Fibroblast of skin of right biceps (primary cell): ENCODE measurements around the gene SORBS2.

Experiments
- DNase-seq: peaks from one replicate; pipeline ENCODE4 v3.0.0-alpha.2; 2013

SORBS2 gene, protein sequence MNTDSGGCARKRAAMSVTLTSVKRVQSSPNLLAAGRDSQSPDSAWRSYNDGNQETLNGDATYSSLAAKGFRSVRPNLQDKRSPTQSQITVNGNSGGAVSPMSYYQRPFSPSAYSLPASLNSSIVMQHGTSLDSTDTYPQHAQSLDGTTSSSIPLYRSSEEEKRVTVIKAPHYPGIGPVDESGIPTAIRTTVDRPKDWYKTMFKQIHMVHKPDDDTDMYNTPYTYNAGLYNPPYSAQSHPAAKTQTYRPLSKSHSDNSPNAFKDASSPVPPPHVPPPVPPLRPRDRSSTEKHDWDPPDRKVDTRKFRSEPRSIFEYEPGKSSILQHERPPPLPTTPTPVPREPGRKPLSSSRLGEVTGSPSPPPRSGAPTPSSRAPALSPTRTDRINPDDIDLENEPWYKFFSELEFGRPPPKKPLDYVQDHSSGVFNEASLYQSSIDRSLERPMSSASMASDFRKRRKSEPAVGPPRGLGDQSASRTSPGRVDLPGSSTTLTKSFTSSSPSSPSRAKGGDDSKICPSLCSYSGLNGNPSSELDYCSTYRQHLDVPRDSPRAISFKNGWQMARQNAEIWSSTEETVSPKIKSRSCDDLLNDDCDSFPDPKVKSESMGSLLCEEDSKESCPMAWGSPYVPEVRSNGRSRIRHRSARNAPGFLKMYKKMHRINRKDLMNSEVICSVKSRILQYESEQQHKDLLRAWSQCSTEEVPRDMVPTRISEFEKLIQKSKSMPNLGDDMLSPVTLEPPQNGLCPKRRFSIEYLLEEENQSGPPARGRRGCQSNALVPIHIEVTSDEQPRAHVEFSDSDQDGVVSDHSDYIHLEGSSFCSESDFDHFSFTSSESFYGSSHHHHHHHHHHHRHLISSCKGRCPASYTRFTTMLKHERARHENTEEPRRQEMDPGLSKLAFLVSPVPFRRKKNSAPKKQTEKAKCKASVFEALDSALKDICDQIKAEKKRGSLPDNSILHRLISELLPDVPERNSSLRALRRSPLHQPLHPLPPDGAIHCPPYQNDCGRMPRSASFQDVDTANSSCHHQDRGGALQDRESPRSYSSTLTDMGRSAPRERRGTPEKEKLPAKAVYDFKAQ (N-terminal part only)

GRCh38 chr4:185811509-185812364, at the start of gene SORBS2:
Gene SORBS2, minus strand, starts transcription at chr4:185812194. Its CDS starts 121,623 bp downstream, at chr4:185690571.
- peak; percentile 45 for DNase-seq

DNA sequence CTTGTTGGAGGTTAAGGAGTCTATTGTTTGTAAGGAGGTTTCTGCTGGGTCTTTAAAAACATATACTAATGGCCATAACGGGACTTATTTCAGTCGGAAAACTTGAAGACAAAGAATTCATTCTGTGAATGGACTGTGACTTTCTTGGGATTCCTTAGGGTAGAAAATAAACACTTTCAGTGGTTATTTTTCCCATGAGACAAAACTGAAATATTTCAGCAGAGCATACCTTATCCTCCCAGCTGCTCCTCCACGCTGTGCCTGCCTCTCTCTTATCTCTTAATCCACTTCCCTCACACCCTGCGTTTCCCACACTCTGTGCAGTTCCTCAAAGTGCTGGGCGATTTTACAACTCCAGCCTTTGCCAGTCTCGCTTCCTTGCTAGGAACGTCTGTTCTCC, 47.1 kb upstream of the SORBS2 start:
- no peak for DNase-seq

DNA sequence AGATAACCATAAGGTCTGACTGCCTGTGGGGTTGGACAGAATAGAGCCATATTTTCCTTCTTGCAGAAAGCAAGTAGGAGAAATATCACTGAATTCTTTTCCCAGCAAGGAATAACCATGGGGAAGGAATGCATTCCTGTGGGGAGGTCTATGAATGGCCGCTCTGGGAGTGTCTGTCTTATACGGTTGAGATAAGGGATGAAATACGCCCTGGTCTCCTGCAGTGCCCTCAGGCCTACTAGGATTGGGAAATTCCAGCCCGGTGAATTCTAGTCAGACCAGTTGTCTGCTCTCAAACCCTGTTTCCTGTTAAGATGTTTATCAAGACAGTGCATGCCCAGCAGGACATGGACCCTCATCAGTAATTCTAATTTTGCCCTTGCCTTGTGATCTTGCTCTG, 45.6 kb upstream of the SORBS2 start:
- peak; percentile 39 for DNase-seq

DNA sequence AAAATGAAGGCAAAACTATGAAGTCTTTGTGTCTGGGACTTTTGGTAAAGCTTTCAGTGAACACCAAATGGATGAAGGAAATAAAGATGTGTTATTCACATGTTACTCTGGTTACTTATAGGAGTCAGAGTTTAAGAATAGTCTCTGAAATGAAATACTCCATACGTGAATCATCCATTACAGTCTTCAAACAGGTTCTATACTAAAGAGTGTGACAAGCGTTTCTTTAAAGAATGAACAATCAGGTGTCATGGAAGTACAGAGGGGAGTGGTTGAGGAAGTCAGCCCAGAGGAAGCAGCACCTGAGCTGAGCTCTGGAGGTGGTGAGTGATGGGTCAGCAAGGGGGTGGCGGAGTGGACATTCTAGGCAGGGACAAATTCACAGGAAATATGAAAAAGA, 41.8 kb upstream of the SORBS2 start:
- DNase-seq, result peak; percentile 23

DNA sequence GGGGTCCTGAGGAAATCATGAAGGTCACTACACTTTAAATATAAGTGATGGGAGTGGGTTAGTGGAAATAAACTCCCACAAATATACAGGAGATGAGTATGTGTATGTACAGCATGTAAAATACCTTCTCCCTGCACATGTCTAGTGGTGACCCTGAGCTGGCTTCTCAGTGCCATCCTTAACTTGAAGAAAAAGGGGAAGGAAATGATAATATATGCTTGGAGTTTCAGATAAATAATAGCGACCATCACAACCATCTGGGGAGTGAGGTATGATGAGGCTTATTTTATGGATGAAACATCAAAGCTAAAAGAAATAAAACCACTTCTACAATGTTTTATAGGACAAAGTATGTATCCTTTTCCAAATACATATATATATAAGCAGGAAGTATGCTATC, 41.0 kb upstream of the SORBS2 start:
- no peak for DNase-seq

DNA sequence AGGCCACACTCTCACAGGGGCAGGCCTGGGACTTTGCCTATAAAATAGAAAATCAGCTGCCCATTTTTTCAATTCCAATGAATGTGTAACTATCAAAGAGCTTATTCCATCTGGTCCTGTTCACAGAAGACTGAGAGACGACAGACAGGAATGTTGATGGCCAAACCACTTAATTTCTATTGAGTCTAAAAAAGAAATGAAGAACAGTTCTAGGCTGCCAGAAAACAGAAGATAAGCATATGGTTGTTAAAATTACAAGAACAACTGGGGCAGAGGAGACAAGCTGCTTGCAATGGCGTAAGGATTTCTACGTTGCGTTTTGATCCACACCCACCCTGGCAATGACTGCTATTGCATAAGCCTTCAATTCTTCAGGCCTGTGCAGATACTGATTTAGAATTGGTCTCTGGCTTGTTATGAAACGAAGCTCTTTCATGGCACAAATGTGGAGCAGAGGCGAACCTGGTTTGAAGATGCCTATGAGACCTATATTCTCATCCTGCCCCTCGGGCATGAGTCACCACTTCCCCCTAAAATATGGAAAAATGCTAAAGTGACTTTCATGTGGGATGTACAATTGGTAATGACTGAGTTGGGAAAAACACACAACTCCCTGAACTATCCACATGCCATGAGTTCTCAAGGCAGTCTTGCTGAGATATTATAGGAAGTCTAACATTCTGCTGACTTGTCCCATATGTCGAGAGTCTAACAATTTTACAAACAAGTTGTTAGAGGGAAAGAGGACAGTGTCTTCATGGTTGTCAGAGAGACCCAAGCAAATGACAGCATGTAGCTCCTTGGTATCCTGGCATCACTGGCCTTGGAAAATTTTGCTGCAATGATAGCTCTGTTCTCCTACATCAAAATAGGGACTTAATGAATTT, 37.9 kb upstream of the SORBS2 start:
- peak; percentile 77 for DNase-seq

DNA sequence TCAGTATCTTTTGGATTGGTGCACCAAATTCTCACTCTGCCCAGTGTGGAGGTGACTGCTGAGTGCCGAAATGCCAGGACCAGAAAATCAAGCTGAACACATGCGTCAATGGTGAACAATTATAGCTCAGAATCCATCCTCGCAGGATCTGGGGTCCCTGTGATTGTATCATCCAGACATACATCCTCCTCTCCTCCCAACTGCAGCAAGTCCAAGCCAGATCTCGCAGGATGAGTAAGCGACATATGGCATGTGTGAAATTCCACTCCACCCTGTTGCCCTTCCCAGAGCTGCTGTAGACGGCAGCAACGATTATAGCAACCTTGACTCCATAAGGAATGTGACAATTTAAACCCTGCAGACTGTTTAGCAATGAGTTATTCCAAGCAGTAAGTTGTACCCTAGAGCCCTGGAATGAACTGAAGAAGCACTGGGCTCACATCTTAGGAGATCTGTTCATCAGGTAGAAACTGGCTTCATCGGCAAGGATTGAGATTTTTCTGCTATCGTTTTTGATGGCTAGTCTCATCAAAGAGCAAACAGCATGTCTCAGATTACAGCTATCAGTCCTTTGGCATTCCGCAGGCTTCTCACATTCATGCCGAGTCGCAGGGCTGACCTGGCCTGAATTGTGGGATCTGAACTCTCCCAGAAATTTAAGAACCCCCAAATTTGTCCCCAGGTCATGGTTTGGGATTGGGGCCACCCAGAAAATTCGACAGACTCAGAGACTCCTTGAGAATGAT, 35.5 kb upstream of the SORBS2 start:
- DNase-seq, result peak; percentile 99

GRCh38 chr4:185846505-185847150, 34.6 kb upstream of the SORBS2 start:
- DNase-seq, result peak; percentile 81

GRCh38 chr4:185845966-185846365, 34.0 kb upstream of the SORBS2 start:
- no peak for DNase-seq

GRCh38 chr4:185841451-185841850, 29.5 kb upstream of the SORBS2 start:
- DNase-seq, result no peak

DNA sequence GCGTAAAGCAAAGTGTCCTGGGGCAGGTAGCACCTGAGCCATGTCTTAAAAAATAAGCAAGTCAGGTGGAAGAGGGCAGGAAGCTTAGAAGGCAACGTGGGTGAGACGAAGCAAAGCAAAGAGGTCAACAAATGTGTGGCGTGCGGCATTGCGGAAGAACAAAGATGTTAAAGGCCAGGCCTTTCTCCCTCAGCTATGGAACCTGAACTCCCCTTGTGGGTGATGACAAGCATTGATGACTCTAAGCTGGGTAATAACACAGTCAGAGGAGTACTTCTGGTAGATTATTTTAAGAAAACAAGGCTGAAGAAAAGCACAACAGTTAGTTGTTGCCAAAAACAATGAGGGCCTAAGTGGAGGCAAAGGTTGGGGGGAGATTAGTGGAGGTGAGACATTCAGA, 29.0 kb upstream of the SORBS2 start:
- DNase-seq, result no peak

DNA sequence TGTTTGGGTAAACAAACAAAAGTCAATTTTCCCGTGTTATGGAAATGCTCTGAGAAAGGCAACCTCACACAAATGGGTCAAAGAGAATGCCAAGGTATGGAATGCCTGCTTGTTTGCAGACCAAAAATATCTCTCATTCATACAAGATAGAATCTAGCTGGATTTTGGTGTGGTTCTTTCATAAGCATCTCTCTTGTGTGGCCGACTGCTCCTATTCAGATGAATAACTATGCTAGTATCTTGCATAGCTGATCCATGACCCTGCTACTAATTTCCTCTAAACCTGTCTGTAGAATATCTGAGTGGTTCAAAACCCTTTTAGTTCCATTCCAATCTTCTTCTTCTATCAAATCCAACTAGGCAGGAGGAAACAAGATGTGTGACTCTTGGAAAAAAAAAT, 28.2 kb upstream of the SORBS2 start:
- peak; percentile 47 for DNase-seq

DNA sequence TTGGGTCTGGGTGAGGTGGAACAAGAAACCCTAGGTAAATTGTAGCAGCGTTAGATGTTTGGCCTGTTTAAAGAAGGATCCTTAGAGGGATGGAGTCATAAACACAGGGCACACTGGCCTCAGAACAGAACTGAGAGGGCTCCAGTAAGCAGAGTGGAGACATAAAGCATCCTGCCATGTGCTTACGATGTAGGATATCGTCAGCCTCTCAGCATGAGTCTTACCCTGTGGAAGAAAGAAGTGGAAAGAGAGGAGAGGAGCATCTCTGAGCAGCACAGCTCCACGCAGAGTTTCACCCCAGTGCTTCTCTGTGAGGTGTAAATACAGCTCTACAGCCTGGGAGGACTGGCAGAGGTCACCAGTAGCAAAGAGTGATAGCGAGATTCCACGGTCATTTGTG, 27.8 kb upstream of the SORBS2 start:
- peak; percentile 28 for DNase-seq

- peak; percentile 96 for DNase-seq
Measured at GRCh38 chr4:185839194-185839712, 27.3 kb upstream of the SORBS2 start.

DNA sequence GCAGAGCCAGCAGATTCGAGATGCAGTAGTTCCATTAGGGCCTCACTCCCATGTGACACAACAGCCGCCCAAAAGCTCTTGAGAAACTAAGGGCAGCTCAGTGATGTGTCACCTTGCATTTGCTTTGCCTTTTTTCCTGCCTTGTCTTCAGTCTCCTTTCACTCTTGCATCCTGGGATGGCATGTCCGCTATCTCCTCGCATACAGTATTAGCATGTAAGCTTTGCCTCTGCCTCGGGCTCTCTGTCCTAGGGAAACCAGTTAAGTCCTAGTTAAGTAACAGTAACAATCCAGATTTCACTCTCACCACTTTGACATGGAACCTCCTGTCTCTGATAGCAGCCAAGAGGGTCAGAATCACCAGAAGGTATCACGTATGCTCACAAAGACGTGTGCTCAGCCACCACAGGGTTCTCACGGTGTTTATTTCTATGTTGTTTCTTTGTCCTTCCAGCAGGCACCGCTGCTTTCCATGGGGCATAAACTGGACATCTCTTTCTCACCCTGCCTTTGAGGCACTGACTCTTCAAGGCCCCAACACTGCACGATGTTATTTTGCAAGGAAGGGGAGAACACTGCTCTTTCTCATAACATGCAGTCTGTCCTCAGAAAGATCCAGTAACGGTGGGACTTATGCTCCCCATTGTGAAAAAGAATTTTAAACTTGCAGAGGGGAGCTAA, 26.7 kb upstream of the SORBS2 start:
- no peak for DNase-seq

GRCh38 chr4:185838104-185838452, 26.1 kb upstream of the SORBS2 start:
- DNase-seq, result no peak

DNA sequence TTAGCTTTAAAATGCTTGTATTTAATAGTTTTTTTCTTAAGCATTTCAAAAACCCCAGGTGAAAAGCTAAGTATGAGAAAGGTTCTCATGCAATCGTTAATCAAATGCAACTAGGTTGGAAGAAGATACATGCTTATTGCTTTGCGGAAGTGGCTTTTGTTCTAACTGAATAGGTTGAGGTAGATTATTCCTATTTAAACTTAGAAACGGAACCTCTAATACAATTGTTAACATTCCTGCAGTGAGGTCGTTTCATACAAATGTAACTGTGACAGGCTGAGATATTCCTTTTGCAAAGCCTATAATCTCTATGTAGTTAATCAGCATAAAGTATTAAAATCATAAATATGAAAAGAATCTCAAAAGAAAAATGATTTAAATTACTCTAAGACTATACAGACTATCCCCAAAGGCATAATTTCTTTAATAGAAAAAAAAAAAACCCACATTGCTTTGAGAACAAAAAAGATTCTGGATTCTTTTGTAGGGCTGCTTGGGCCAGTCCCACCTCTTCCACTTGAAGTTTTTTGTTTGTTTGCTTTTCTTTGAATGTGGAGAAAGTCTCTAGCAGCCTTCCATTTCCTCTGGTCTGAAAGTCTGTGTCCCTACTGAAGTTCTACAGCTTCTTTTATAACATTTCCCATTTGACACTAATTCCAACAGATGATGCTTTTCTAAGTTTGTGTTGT, 25.6 kb upstream of the SORBS2 start:
- no peak for DNase-seq

DNA sequence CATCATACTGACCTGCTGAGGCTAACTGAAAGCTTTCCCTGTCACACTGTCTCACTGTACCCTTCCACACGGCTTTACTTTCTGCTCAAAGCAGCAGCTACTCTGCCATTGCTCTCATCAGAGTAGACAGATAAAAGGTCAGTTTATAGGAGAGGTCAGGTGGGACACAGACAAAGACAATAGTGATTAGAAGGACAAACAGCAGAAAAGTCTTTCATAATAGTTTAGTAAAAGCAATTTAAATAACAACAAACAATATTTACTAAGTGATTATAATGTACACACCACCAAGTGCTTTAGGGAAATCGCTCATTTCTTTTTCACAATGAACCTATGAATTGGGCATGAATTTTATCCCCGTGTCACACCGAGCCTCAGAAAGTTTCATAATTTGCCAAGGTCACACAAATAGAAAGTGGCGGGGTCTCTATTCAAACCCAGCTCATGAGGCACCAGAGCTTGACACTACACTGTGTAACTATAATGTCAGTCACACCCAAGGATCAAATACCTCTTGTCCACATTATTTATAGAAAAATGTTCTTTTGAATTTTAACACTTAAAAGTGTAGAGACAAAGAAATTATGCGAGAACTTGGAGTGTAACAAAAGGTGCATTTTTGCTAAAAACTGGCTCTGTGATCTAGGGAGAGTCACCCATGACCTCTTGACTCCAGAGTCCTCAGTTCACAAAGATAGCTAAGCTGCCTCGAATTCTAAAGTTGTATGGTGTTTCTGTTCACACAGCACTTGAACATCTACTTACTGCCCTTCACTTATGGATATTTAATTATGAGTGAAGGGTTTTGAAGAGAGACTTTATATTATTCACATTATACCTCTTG, 24.5 kb upstream of the SORBS2 start:
- no peak for DNase-seq
